GM12878 (cell line): ENCODE measurements around the gene ABI1. TPM values are rescaled to one million over a fixed set of nuclear protein-coding genes. Genes with fewer than 3 reads are reported as not detected.

Experiments used
- BRCA1 ChIP-seq: IDR thresholded peaks from 2 replicates; pipeline ENCODE4 v1.6.1; 2011; ENCODE audit warnings: low read depth, low read length, improper control_type of control experiment
- CBX3 ChIP-seq: fragments of 200-600 bp; sonication (generic); IDR thresholded peaks from 2 replicates; pipeline ENCODE4 v1.6.1; 2016; ENCODE audit warnings: low read depth, borderline replicate concordance
- CHD2 ChIP-seq: IDR thresholded peaks from 2 replicates; pipeline ENCODE4 v1.6.1; 2011; ENCODE audit warnings: low read depth, low read length, improper control_type of control experiment, borderline replicate concordance
- EP300 ChIP-seq, 2 experiments: fragments of 150-350 bp in 1 of 2; IDR thresholded peaks; 2 replicates each; pipeline ENCODE4 v1.6.1; 2011 to 2012; ENCODE audit warnings: low read depth in 2 of 2, low read length in 2 of 2, borderline replicate concordance in 1 of 2, improper control_type of control experiment in 1 of 2, inconsistent platforms in 1 of 2; ENCODE audit not compliant: control insufficient read depth in 1 of 2
- EZH2 ChIP-seq: IDR thresholded peaks from 2 replicates; pipeline ENCODE4 v1.6.1; 2012; ENCODE audit warnings: low read depth, mild to moderate bottlenecking, control low read depth, inconsistent platforms, low read length, borderline replicate concordance; ENCODE audit not compliant: control insufficient read depth
- HCFC1 ChIP-seq: fragments of 150-350 bp; IDR thresholded peaks from 2 replicates; pipeline ENCODE4 v1.6.1; 2014; ENCODE audit warnings: low read length
- JUND ChIP-seq: IDR thresholded peaks from 2 replicates; pipeline ENCODE4 v1.6.1; 2012; ENCODE audit warnings: low read depth, mild to moderate bottlenecking, low read length, improper control_type of control experiment, moderate library complexity
- KDM1A ChIP-seq: fragments of 200-600 bp; sonication (generic); IDR thresholded peaks from 2 replicates; pipeline ENCODE4 v1.6.1; 2016; ENCODE audit warnings: borderline replicate concordance
- MYC ChIP-seq: IDR thresholded peaks from 2 replicates; pipeline ENCODE4 v1.6.1; 2011; ENCODE audit warnings: mild to moderate bottlenecking, low read length, moderate library complexity, inconsistent platforms; ENCODE audit not compliant: insufficient read depth, insufficient replicate concordance, insufficient read length, severe bottlenecking
- NFXL1 ChIP-seq: fragments of 450-650 bp; IDR thresholded peaks from 2 replicates; pipeline ENCODE4 v1.6.1; 2017; ENCODE audit warnings: antibody characterized with exemption, mild to moderate bottlenecking, borderline replicate concordance
- NFYA ChIP-seq: IDR thresholded peaks from 2 replicates; pipeline ENCODE4 v1.6.1; 2011; ENCODE audit warnings: low read depth, mild to moderate bottlenecking, low read length, improper control_type of control experiment, borderline replicate concordance
- PML ChIP-seq: IDR thresholded peaks from 2 replicates; pipeline ENCODE4 v1.6.1; 2012; ENCODE audit warnings: low read length, inconsistent platforms
- RAD21 ChIP-seq: IDR thresholded peaks from 2 replicates; pipeline ENCODE4 v1.6.1; 2011; ENCODE audit warnings: mild to moderate bottlenecking, low read depth, low read length, moderate library complexity; ENCODE audit not compliant: insufficient read depth
- RB1 ChIP-seq: fragments of 450-650 bp; formaldehyde crosslinking; IDR thresholded peaks from 2 replicates; pipeline ENCODE4 v1.6.1; 2017; ENCODE audit warnings: mild to moderate bottlenecking, borderline replicate concordance
- RBBP5 ChIP-seq: fragments of 200-600 bp; sonication (generic); conservative IDR thresholded peaks from 2 replicates; pipeline ENCODE4 v1.6.1; 2016
- RFX5 ChIP-seq: IDR thresholded peaks from 2 replicates; pipeline ENCODE4 v1.6.1; 2011; ENCODE audit warnings: low read depth, low read length, improper control_type of control experiment
- SREBF2 ChIP-seq: IDR thresholded peaks from 2 replicates; pipeline ENCODE4 v1.6.1; 2012; ENCODE audit warnings: mild to moderate bottlenecking, low read length
- ZNF217 ChIP-seq: fragments of 450-650 bp; IDR thresholded peaks from 2 replicates; pipeline ENCODE4 v1.6.1; 2017; ENCODE audit warnings: antibody characterized with exemption, mild to moderate bottlenecking
- polyA plus RNA-seq, 11 experiments: library from polyadenylated mRNA; depleted of rRNA in 4 of 11; unstranded in 6 of 11; stranded (reverse) in 5 of 11; fragments of >200 nt; fragmentation: Nextera tagmentation in 4 of 11; fragmentation: Illumina TruSeq in 1 of 11; extraction: Ambion mirVana in 4 of 11; extraction: Trizol in 1 of 11; gene quantifications; 1 replicate in 1 of 11; 2 replicates in 10 of 11; pipeline versions ENCODE4 v1.2.1 to v1.2.3, GENCODE V29; 2011 to 2016; ENCODE audit warnings: inconsistent platforms in 2 of 11, missing spikeins in 2 of 11, low read depth in 1 of 11
- total RNA-seq, 4 experiments: library from RNA; depleted of rRNA in 3 of 4; stranded (reverse); fragments of >200 nt in 3 of 4; fragmentation: Illumina TruSeq in 1 of 4; extraction: Trizol in 1 of 4; gene quantifications; 2 replicates each; pipeline versions ENCODE4 v1.2.1 to v1.2.3, GENCODE V29; 2013 to 2021
- TF ChIP-seq, protein P1 (sequence below): fragments of 450-650 bp; IDR thresholded peaks from 2 replicates; pipeline ENCODE4 v1.6.1; 2017; ENCODE audit warnings: antibody characterized with exemption, mild to moderate bottlenecking, moderate library complexity
- TF ChIP-seq, protein P2 (sequence below): fragments of 450-650 bp; IDR thresholded peaks from 2 replicates; pipeline ENCODE4 v1.6.1; 2017; ENCODE audit warnings: mild to moderate bottlenecking
- TF ChIP-seq, protein P3 (sequence below): IDR thresholded peaks from 2 replicates; pipeline ENCODE4 v1.6.1; 2011; ENCODE audit warnings: low read depth, mild to moderate bottlenecking, low read length, moderate library complexity, borderline replicate concordance; ENCODE audit errors: extremely low read depth
- TF ChIP-seq, protein P4 (sequence below): fragments of 450-650 bp; IDR thresholded peaks from 2 replicates; pipeline ENCODE4 v1.6.1; 2017; ENCODE audit warnings: borderline replicate concordance
- TF ChIP-seq, protein P5 (sequence below): fragments of 450-650 bp; IDR thresholded peaks from 2 replicates; pipeline ENCODE4 v1.6.1; 2017; ENCODE audit warnings: mild to moderate bottlenecking, low read depth, inconsistent platforms; ENCODE audit not compliant: poor library complexity, severe bottlenecking

ABI1 gene
- total and polyA plus RNA-seq, 10 of the 15 experiments (the other 5 are each of a cell fraction or from before 2014, with no cell fraction given) = 31.2 to 73.2 (median 50.7) TPM

DNA sequence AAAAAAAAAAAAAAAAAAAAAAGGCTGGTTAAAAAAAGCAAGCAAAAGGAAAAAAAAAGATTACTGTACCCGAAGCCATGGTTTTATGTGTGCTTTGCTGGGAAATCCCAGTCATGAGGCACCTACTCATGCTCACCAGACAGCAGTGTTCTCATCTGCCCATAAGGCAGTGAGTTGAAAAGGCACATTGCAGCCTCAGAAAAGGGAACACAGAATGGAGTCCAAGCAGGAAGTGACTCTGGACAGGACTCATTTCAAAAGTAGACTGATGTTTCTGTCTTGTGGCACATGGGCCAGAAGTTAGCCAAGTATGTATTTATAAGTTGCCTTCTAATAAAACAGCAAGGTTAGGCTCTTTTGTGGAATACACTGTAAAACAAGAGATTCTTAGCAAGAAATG is 123.0 kb downstream of the ABI1 start (continued):
- TF ChIP-seq, protein P1, sequence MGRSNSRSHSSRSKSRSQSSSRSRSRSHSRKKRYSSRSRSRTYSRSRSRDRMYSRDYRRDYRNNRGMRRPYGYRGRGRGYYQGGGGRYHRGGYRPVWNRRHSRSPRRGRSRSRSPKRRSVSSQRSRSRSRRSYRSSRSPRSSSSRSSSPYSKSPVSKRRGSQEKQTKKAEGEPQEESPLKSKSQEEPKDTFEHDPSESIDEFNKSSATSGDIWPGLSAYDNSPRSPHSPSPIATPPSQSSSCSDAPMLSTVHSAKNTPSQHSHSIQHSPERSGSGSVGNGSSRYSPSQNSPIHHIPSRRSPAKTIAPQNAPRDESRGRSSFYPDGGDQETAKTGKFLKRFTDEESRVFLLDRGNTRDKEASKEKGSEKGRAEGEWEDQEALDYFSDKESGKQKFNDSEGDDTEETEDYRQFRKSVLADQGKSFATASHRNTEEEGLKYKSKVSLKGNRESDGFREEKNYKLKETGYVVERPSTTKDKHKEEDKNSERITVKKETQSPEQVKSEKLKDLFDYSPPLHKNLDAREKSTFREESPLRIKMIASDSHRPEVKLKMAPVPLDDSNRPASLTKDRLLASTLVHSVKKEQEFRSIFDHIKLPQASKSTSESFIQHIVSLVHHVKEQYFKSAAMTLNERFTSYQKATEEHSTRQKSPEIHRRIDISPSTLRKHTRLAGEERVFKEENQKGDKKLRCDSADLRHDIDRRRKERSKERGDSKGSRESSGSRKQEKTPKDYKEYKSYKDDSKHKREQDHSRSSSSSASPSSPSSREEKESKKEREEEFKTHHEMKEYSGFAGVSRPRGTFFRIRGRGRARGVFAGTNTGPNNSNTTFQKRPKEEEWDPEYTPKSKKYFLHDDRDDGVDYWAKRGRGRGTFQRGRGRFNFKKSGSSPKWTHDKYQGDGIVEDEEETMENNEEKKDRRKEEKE = no peak
- TF ChIP-seq NFXL1 (no peak), RBBP5 (no peak), KDM1A (no peak), BRCA1 (no peak), JUND (peak; percentile 88), EP300 (IDR thresholded peaks at IDR 0.05; ENCODE audit: borderline replicate concordance in 1 of 2, control insufficient read depth in 1 of 2, low read depth in 2 of 2, low read length in 2 of 2) (peak; percentile 11 to 85; a peak in 3 of 4 replicates), EZH2 (no peak), NFYA (no peak), CBX3 (no peak), ZNF217 (no peak), CHD2 (0 out of 2 replicates have a peak, but pooled peaks have one; percentile 59), PML (no peak), RB1 (no peak), RFX5 (no peak), SREBF2 (no peak), RAD21 (peak; percentile 24; the same call in 1 of the 2 replicates), HCFC1 (no peak), MYC (no peak)
- TF ChIP-seq, protein P2, sequence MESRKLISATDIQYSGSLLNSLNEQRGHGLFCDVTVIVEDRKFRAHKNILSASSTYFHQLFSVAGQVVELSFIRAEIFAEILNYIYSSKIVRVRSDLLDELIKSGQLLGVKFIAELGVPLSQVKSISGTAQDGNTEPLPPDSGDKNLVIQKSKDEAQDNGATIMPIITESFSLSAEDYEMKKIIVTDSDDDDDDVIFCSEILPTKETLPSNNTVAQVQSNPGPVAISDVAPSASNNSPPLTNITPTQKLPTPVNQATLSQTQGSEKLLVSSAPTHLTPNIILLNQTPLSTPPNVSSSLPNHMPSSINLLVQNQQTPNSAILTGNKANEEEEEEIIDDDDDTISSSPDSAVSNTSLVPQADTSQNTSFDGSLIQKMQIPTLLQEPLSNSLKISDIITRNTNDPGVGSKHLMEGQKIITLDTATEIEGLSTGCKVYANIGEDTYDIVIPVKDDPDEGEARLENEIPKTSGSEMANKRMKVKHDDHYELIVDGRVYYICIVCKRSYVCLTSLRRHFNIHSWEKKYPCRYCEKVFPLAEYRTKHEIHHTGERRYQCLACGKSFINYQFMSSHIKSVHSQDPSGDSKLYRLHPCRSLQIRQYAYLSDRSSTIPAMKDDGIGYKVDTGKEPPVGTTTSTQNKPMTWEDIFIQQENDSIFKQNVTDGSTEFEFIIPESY = no peak
- TF ChIP-seq, protein P3, sequence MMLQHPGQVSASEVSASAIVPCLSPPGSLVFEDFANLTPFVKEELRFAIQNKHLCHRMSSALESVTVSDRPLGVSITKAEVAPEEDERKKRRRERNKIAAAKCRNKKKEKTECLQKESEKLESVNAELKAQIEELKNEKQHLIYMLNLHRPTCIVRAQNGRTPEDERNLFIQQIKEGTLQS = no peak
- TF ChIP-seq, protein P4, sequence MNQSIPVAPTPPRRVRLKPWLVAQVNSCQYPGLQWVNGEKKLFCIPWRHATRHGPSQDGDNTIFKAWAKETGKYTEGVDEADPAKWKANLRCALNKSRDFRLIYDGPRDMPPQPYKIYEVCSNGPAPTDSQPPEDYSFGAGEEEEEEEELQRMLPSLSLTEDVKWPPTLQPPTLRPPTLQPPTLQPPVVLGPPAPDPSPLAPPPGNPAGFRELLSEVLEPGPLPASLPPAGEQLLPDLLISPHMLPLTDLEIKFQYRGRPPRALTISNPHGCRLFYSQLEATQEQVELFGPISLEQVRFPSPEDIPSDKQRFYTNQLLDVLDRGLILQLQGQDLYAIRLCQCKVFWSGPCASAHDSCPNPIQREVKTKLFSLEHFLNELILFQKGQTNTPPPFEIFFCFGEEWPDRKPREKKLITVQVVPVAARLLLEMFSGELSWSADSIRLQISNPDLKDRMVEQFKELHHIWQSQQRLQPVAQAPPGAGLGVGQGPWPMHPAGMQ = no peak
- TF ChIP-seq, protein P5, sequence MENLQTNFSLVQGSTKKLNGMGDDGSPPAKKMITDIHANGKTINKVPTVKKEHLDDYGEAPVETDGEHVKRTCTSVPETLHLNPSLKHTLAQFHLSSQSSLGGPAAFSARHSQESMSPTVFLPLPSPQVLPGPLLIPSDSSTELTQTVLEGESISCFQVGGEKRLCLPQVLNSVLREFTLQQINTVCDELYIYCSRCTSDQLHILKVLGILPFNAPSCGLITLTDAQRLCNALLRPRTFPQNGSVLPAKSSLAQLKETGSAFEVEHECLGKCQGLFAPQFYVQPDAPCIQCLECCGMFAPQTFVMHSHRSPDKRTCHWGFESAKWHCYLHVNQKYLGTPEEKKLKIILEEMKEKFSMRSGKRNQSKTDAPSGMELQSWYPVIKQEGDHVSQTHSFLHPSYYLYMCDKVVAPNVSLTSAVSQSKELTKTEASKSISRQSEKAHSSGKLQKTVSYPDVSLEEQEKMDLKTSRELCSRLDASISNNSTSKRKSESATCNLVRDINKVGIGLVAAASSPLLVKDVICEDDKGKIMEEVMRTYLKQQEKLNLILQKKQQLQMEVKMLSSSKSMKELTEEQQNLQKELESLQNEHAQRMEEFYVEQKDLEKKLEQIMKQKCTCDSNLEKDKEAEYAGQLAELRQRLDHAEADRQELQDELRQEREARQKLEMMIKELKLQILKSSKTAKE = peak; percentile 95
